DND-41 (cell line): ENCODE data around the gene VIT.

Source experiments
- EZH2 ChIP-seq: IDR thresholded peaks from 3 replicates; pipeline ENCODE4 v1.6.1; 2012; ENCODE audit warnings: borderline replicate concordance, low read depth, mild to moderate bottlenecking, moderate library complexity, low read length, inconsistent platforms; ENCODE audit not compliant: severe bottlenecking
- TF ChIP-seq, protein P1 (sequence below): IDR thresholded peaks from 2 replicates; pipeline ENCODE4 v1.5.1; 2012; ENCODE audit warnings: borderline replicate concordance, low read length, moderate library complexity, mild to moderate bottlenecking; ENCODE audit not compliant: poor library complexity, severe bottlenecking; ENCODE audit errors: extremely low read depth

GRCh38 chr2:36811071-36811470, 114.6 kb downstream of the VIT start:
- TF ChIP-seq, protein P1, sequence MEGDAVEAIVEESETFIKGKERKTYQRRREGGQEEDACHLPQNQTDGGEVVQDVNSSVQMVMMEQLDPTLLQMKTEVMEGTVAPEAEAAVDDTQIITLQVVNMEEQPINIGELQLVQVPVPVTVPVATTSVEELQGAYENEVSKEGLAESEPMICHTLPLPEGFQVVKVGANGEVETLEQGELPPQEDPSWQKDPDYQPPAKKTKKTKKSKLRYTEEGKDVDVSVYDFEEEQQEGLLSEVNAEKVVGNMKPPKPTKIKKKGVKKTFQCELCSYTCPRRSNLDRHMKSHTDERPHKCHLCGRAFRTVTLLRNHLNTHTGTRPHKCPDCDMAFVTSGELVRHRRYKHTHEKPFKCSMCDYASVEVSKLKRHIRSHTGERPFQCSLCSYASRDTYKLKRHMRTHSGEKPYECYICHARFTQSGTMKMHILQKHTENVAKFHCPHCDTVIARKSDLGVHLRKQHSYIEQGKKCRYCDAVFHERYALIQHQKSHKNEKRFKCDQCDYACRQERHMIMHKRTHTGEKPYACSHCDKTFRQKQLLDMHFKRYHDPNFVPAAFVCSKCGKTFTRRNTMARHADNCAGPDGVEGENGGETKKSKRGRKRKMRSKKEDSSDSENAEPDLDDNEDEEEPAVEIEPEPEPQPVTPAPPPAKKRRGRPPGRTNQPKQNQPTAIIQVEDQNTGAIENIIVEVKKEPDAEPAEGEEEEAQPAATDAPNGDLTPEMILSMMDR = no peak
- TF ChIP-seq EZH2 = no peak
